Activated CD4-positive, alpha-beta T cell treated with anti-CD3 and anti-CD28 coated beads, Interleukin-2, Interleukin-4, amounts not matched to agents 100 ng/mL and 50 ng/mL, durations not matched to agents 16 hours and 8 hours (primary cell): ENCODE measurements around the gene C1QTNF2.

Experiments
- DNase-seq: peaks from one replicate; pipeline ENCODE4 v3.0.0-alpha.2; 2020; ENCODE audit warnings: low spot score

The C1QTNF2 gene

GRCh38 chr5:160303690-160304089, 66.7 kb downstream of the C1QTNF2 start:
- DNase-seq = no peak

- DNase-seq = no peak
Measured at GRCh38 chr5:160298189-160298588, 72.2 kb downstream of the C1QTNF2 start.

GRCh38 chr5:160297776-160298175, 72.7 kb downstream of the C1QTNF2 start:
- DNase-seq = no peak
